ENCODE measurements around the gene MYO9B.

DNA sequence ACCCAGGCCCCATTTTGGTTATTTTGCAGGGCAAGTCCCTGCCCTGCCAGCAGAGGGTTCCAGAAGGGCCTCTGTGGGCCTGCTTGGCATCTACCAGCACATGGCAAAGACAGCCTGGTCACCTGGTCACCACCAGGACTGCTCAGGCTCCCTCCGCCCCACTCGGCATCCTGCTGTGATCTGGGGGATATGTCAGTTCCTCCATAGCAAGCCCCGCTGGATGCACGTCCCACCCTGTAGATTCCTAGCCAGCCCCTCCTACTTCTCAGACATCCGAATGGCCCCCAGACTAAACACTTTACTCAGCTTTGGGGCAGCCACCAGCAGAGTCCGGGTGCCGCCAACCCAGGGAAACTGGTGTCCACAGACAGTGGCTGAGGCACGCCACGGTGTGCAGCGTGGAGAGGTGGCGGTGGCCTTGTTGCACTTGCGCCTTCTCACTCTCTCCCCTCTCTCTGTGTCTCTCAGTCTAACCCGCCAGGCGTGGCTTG is 107.7 kb downstream of the MYO9B start:
- TF ChIP-seq, protein P1, sequence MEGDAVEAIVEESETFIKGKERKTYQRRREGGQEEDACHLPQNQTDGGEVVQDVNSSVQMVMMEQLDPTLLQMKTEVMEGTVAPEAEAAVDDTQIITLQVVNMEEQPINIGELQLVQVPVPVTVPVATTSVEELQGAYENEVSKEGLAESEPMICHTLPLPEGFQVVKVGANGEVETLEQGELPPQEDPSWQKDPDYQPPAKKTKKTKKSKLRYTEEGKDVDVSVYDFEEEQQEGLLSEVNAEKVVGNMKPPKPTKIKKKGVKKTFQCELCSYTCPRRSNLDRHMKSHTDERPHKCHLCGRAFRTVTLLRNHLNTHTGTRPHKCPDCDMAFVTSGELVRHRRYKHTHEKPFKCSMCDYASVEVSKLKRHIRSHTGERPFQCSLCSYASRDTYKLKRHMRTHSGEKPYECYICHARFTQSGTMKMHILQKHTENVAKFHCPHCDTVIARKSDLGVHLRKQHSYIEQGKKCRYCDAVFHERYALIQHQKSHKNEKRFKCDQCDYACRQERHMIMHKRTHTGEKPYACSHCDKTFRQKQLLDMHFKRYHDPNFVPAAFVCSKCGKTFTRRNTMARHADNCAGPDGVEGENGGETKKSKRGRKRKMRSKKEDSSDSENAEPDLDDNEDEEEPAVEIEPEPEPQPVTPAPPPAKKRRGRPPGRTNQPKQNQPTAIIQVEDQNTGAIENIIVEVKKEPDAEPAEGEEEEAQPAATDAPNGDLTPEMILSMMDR (IDR thresholded peaks at IDR 0.05): no peak
- TF ChIP-seq RFX5 (IDR thresholded peaks at IDR 0.05): no peak

Measured in A549 (cell line).